Measurements from ENCODE around the gene ASB16.
"Not testable (repeated sequence)": the region's sequence is repeated elsewhere in the genome, so short reads cannot be mapped to it uniquely, and the experiment has no call there.

- not testable (repeated sequence) for TF ChIP-seq CTCF, POLR2A (IDR thresholded peaks at IDR 0.05)
These were observed 39.1 kb upstream of the ASB16 start for GRCh38 chr17:44131372-44131771.

Data from thyroid gland (tissue), 4 donors.